NCI-H187 treated with DMSO at 0.1 percent for 48 hours (cell line): ENCODE results near the gene AKAP7.

Experiments
- DNase-seq: peaks from one replicate; lab custom pipeline; 2025; lab: John Stamatoyannopoulos, UW

Gene AKAP7

GRCh38 chr6:131205481-131206244 lies 70.4 kb downstream of the AKAP7 start:
- no peak for DNase-seq

- DNase-seq = no peak
These were observed 71.4 kb downstream of the AKAP7 start for GRCh38 chr6:131206463-131207251.

GRCh38 chr6:131208787-131209186 lies 73.5 kb downstream of the AKAP7 start:
- no peak for DNase-seq

GRCh38 chr6:131210469-131210868 lies 75.2 kb downstream of the AKAP7 start:
- DNase-seq = no peak

- DNase-seq = no peak
These were observed 76.8 kb downstream of the AKAP7 start for GRCh38 chr6:131212024-131212423.

- no peak for DNase-seq
These were observed 77.6 kb downstream of the AKAP7 start for GRCh38 chr6:131212913-131213312.

- DNase-seq = no peak
These were observed 78.3 kb downstream of the AKAP7 start for GRCh38 chr6:131213501-131213990.

- no peak for DNase-seq
These were observed 80.0 kb downstream of the AKAP7 start for GRCh38 chr6:131215219-131215618.

- DNase-seq = no peak
These were observed 81.0 kb downstream of the AKAP7 start for GRCh38 chr6:131216246-131216645.

GRCh38 chr6:131222773-131223172 lies 87.5 kb downstream of the AKAP7 start:
- no peak for DNase-seq

GRCh38 chr6:131223416-131223815 lies 88.1 kb downstream of the AKAP7 start:
- DNase-seq = no peak

- DNase-seq = no peak
These were observed 89.9 kb downstream of the AKAP7 start for GRCh38 chr6:131225127-131225526.

GRCh38 chr6:131225959-131226358 lies 90.7 kb downstream of the AKAP7 start:
- DNase-seq = no peak

- no peak for DNase-seq
These were observed 91.3 kb downstream of the AKAP7 start for GRCh38 chr6:131226459-131227157.

- DNase-seq = no peak
These were observed 91.9 kb downstream of the AKAP7 start for GRCh38 chr6:131227158-131227543.

- DNase-seq = no peak
These were observed 95.8 kb downstream of the AKAP7 start for GRCh38 chr6:131231103-131231502.

GRCh38 chr6:131231891-131232290 lies 96.6 kb downstream of the AKAP7 start:
- no peak for DNase-seq

- DNase-seq = no peak
These were observed 109.7 kb downstream of the AKAP7 start for GRCh38 chr6:131244942-131245341.

GRCh38 chr6:131250122-131250521 lies 114.9 kb downstream of the AKAP7 start:
- DNase-seq = no peak

- no peak for DNase-seq
These were observed 115.7 kb downstream of the AKAP7 start for GRCh38 chr6:131250936-131251335.

GRCh38 chr6:131251590-131252199 lies 116.4 kb downstream of the AKAP7 start:
- DNase-seq = no peak

GRCh38 chr6:131255434-131255833 lies 120.2 kb downstream of the AKAP7 start:
- no peak for DNase-seq
